SU-DHL-6 (cell line): ENCODE measurements around the gene TXNIP.

ENCODE experiments used
- EZH2phosphoT487 ChIP-seq: fragments of 200-600 bp; sonication (generic), shearing (Covaris generic); conservative IDR thresholded peaks from 2 replicates; pipeline ENCODE4 v1.6.1; 2018; ENCODE audit warnings: mild to moderate bottlenecking, antibody characterized with exemption, low read length, moderate library complexity, mixed read lengths
- TF ChIP-seq, protein P1 (sequence below): fragments of 200-600 bp; sonication (generic); IDR thresholded peaks from one replicate; pipeline ENCODE4 v1.5.1; 2017; ENCODE audit warnings: antibody characterized with exemption, mild to moderate bottlenecking, low read length, moderate library complexity; ENCODE audit not compliant: insufficient read depth, poor library complexity, severe bottlenecking

DNA sequence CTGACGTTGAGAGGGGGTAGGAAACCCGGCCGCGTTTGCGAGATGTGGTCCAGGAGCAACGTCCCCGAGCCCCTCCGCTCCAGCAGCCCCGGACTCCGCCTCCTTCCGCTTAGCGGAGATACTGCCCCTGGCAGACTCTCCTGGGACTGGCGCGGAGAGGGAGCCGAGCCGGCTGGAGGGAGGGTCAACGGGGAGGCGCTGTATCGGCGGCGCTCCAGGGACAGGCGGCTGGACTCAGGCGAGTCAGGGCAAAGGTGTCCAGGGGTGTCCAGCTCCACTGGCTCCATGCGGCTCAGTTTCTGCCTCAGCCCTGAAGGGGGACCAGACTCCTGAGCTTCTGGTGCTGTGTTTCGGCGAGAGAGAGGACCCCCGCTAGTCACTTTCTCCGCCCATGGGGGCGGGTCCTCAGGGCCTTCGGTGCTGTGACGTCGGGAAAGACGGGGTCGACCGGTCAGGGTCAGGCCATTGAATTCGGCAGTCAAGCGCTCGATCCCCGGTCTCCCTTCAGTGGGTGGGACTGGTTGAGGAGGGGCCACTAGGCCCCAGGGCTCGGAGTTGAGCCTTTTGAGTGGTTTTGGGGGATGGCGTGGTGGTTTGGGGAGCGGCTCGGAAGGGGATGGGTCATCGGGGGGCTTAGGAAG lies 35.8 kb downstream of the TXNIP start:
- TF ChIP-seq, protein P1, sequence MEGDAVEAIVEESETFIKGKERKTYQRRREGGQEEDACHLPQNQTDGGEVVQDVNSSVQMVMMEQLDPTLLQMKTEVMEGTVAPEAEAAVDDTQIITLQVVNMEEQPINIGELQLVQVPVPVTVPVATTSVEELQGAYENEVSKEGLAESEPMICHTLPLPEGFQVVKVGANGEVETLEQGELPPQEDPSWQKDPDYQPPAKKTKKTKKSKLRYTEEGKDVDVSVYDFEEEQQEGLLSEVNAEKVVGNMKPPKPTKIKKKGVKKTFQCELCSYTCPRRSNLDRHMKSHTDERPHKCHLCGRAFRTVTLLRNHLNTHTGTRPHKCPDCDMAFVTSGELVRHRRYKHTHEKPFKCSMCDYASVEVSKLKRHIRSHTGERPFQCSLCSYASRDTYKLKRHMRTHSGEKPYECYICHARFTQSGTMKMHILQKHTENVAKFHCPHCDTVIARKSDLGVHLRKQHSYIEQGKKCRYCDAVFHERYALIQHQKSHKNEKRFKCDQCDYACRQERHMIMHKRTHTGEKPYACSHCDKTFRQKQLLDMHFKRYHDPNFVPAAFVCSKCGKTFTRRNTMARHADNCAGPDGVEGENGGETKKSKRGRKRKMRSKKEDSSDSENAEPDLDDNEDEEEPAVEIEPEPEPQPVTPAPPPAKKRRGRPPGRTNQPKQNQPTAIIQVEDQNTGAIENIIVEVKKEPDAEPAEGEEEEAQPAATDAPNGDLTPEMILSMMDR = no peak
- no peak for TF ChIP-seq EZH2phosphoT487
